ENCODE measurements around the gene SYNDIG1.

SYNDIG1 gene

GRCh38 chr20:24477831-24478547, 8.6 kb downstream of the SYNDIG1 start:
- no peak for DNase-seq (ENCODE audit: low spot score)
- TF ChIP-seq, protein P1, sequence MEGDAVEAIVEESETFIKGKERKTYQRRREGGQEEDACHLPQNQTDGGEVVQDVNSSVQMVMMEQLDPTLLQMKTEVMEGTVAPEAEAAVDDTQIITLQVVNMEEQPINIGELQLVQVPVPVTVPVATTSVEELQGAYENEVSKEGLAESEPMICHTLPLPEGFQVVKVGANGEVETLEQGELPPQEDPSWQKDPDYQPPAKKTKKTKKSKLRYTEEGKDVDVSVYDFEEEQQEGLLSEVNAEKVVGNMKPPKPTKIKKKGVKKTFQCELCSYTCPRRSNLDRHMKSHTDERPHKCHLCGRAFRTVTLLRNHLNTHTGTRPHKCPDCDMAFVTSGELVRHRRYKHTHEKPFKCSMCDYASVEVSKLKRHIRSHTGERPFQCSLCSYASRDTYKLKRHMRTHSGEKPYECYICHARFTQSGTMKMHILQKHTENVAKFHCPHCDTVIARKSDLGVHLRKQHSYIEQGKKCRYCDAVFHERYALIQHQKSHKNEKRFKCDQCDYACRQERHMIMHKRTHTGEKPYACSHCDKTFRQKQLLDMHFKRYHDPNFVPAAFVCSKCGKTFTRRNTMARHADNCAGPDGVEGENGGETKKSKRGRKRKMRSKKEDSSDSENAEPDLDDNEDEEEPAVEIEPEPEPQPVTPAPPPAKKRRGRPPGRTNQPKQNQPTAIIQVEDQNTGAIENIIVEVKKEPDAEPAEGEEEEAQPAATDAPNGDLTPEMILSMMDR (IDR thresholded peaks at IDR 0.05; ENCODE audit: borderline replicate concordance, control extremely low read depth, extremely low read depth, insufficient read depth, missing control alignments): no peak
- in situ Hi-C loops (cut with MboI; ENCODE audit: low sequenced_read_pairs, unreplicated experiment): no loop called here

- in situ Hi-C loops (cut with MboI; ENCODE audit: low sequenced_read_pairs, unreplicated experiment): no loop called here
- DNase-seq (ENCODE audit: low spot score): no peak
Observed at GRCh38 chr20:24478584-24478983, 9.2 kb downstream of the SYNDIG1 start.

DNA sequence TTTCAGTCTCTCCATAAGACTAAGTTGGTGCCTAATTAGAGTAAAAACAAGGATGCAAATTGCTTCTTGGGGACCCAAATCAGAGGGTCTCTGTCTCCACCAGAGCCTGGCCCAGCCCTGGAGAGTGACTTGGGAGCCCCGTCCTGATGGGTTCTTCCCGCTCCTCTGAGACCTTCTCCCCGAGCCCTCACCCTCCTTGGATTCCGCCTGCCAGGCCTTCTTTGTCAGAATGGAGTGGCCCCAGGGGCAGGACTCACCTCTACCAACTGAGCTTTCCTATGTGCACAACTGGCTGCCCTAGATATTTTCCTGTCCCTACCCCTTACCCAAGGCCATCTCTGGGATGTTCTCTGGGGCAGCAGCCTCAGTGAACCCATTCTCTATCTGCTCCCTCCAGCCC, 9.7 kb downstream of the SYNDIG1 start:
- in situ Hi-C loops (cut with MboI; ENCODE audit: low sequenced_read_pairs, unreplicated experiment): no loop called here
- TF ChIP-seq, protein P1 (IDR thresholded peaks at IDR 0.05; ENCODE audit: borderline replicate concordance, control extremely low read depth, extremely low read depth, insufficient read depth, missing control alignments): no peak

More at GRCh38 chr20:24478584-24478983, 9.2 kb downstream of the SYNDIG1 start:
- TF ChIP-seq, protein P1 (IDR thresholded peaks at IDR 0.05; ENCODE audit: borderline replicate concordance, control extremely low read depth, extremely low read depth, insufficient read depth, missing control alignments): no peak

GRCh38 chr20:24479595-24479994, 10.2 kb downstream of the SYNDIG1 start:
- TF ChIP-seq, protein P1 (IDR thresholded peaks at IDR 0.05; ENCODE audit: borderline replicate concordance, control extremely low read depth, extremely low read depth, insufficient read depth, missing control alignments): no peak
- DNase-seq (ENCODE audit: low spot score): no peak
- in situ Hi-C loops (cut with MboI; ENCODE audit: low sequenced_read_pairs, unreplicated experiment): no loop called here

More for the DNA sequence above, 9.7 kb downstream of the SYNDIG1 start:
- no peak for DNase-seq (ENCODE audit: low spot score)

DNA sequence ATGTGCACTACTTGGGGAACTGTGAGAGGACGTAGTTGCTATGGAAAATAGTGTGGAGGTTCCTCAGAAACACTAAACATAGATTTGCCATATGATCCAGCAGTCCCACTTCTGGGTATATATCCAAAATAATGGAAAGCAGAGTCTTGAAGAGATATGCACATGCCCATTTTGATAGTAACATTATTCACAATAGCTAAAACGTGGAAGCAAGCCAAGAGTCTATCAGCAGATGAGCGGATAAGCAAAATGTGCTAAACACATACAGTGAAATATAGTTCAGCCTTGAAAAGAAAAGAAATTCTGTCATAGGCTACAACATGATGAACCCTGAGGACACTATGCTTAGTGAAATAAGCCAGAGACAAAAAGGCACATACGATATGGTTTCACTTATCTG, 11.1 kb downstream of the SYNDIG1 start:
- TF ChIP-seq, protein P1 (IDR thresholded peaks at IDR 0.05; ENCODE audit: borderline replicate concordance, control extremely low read depth, extremely low read depth, insufficient read depth, missing control alignments): no peak
- in situ Hi-C loops (cut with MboI; ENCODE audit: low sequenced_read_pairs, unreplicated experiment): no loop called here
- no peak for DNase-seq (ENCODE audit: low spot score)

GRCh38 chr20:24481173-24481572, 11.7 kb downstream of the SYNDIG1 start:
- in situ Hi-C loops (cut with MboI; ENCODE audit: low sequenced_read_pairs, unreplicated experiment): no loop called here

More at GRCh38 chr20:24481173-24481572, 11.7 kb downstream of the SYNDIG1 start:
- TF ChIP-seq, protein P1 (IDR thresholded peaks at IDR 0.05; ENCODE audit: borderline replicate concordance, control extremely low read depth, extremely low read depth, insufficient read depth, missing control alignments): no peak
- DNase-seq (ENCODE audit: low spot score): no peak

Data from GM13976 (cell line).